Measurements from ENCODE around the gene LRRK1.

LRRK1 gene

GRCh38 chr15:101107625-101108460 lies 188.7 kb downstream of the LRRK1 start:
- no peak for DNase-seq (ENCODE audit: low read depth in 1 of 2, low spot score in 1 of 2)

GRCh38 chr15:101108461-101108775 lies 189.3 kb downstream of the LRRK1 start:
- DNase-seq (ENCODE audit: low read depth in 1 of 2, low spot score in 1 of 2) = no peak

- DNase-seq (ENCODE audit: low read depth in 1 of 2, low spot score in 1 of 2) = no peak
Measured at GRCh38 chr15:101108791-101109190, 189.6 kb downstream of the LRRK1 start.

- no peak for DNase-seq (ENCODE audit: low read depth in 1 of 2, low spot score in 1 of 2)
Measured at GRCh38 chr15:101110681-101111569, 191.8 kb downstream of the LRRK1 start.

GRCh38 chr15:101111570-101112262 lies 192.6 kb downstream of the LRRK1 start:
- no peak for DNase-seq (ENCODE audit: low read depth in 1 of 2, low spot score in 1 of 2)

GRCh38 chr15:101112336-101113113 lies 193.4 kb downstream of the LRRK1 start:
- DNase-seq (ENCODE audit: low read depth in 1 of 2, low spot score in 1 of 2) = no peak

- no peak for DNase-seq (ENCODE audit: low read depth in 1 of 2, low spot score in 1 of 2)
Measured at GRCh38 chr15:101113114-101114005, 194.2 kb downstream of the LRRK1 start.

GRCh38 chr15:101114166-101114565 lies 195.0 kb downstream of the LRRK1 start:
- DNase-seq (ENCODE audit: low read depth in 1 of 2, low spot score in 1 of 2) = no peak

- no peak for DNase-seq (ENCODE audit: low read depth in 1 of 2, low spot score in 1 of 2)
Measured at GRCh38 chr15:101114610-101115009, 195.5 kb downstream of the LRRK1 start.

- DNase-seq (ENCODE audit: low read depth in 1 of 2, low spot score in 1 of 2) = no peak
Measured at GRCh38 chr15:101115393-101115785, 196.2 kb downstream of the LRRK1 start.

GRCh38 chr15:101115786-101116680 lies 196.9 kb downstream of the LRRK1 start:
- DNase-seq (ENCODE audit: low read depth in 1 of 2, low spot score in 1 of 2) = no peak

GRCh38 chr15:101116681-101116976 lies 197.5 kb downstream of the LRRK1 start:
- no peak for DNase-seq (ENCODE audit: low read depth in 1 of 2, low spot score in 1 of 2)

GRCh38 chr15:101118116-101118515 lies 199.0 kb downstream of the LRRK1 start:
- no peak for DNase-seq (ENCODE audit: low read depth in 1 of 2, low spot score in 1 of 2)

- no peak for DNase-seq (ENCODE audit: low read depth in 1 of 2, low spot score in 1 of 2)
Measured at GRCh38 chr15:101118615-101119014, 199.5 kb downstream of the LRRK1 start.

- no peak for DNase-seq (ENCODE audit: low read depth in 1 of 2, low spot score in 1 of 2)
Measured at GRCh38 chr15:101119181-101119580, 200.0 kb downstream of the LRRK1 start.

Measured in activated CD4-positive, alpha-beta T cell treated with anti-CD3 and anti-CD28 coated beads, Interleukin-2, amount 50 U/mL, for 24 hours (primary cell).